NCI-H526 treated with DMSO at 0.1 percent for 48 hours (cell line): Measurements from ENCODE around the gene GPM6B.
A peak's percentile ranks its signal among the peaks of the same experiment; 100 is the strongest.
"Not testable (repeated sequence)": the region's sequence is repeated elsewhere in the genome, so short reads cannot be mapped to it uniquely, and the experiment has no call there.

Experiments used
- DNase-seq: peaks from one replicate; lab custom pipeline; 2025; lab: John Stamatoyannopoulos, UW

The GPM6B gene

DNA sequence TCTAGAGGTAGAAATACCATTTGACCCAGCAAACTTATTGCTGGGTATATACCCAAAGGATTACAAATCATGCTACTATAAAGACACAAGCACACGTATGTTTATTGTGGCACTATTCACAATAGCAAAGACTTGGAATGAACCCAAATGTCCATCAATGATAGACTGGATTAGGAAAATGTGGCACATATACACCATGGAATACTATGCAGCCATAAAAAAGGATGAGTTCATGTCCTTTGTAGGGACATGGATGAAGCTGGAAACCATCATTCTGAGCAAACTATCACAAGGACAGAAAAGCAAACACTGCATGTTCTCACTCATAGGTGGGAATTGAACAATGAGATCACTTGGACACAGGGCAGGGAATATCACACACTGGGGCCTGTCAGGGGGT lies 86.4 kb downstream of the GPM6B start:
- not testable (repeated sequence) for DNase-seq

DNA sequence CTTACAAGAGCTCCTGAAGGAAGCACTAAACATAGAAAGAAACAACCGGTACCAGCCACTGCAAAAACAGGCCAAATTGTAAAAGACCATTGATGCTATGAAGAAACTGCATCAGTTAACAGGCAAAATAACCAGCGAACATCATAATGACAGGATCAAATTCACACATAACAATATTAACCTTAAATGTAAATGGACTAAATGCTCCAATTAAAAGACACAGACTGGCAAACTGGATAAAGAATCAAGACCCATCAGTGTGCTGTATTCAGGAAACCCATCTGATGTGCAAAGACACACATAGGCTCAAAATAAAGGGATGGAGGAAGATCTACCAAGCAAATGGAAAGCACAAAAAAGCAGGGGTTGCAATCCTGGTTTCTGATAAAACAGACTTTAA lies 90.3 kb downstream of the GPM6B start:
- DNase-seq, result not testable (repeated sequence)

DNA sequence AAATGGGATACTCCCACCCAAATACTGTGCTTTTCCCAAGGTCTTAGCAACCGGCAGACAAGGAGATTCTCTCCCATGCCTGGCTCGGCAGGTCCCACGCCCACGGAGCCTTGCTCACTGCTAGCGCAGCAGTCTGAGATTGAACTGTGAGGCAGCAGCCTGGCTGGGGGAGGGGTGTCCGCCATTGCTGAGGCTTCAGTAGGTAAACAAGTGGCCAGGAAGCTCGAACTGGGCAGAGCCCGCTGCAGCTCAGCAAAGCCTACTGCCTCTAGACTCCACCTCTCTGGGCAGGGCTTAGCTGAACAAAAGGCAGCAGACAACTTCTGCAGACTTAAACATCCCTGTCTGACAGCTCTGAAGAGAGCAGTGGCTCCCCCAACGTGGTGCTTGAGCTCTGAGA lies 92.0 kb downstream of the GPM6B start:
- not testable (repeated sequence) for DNase-seq

DNA sequence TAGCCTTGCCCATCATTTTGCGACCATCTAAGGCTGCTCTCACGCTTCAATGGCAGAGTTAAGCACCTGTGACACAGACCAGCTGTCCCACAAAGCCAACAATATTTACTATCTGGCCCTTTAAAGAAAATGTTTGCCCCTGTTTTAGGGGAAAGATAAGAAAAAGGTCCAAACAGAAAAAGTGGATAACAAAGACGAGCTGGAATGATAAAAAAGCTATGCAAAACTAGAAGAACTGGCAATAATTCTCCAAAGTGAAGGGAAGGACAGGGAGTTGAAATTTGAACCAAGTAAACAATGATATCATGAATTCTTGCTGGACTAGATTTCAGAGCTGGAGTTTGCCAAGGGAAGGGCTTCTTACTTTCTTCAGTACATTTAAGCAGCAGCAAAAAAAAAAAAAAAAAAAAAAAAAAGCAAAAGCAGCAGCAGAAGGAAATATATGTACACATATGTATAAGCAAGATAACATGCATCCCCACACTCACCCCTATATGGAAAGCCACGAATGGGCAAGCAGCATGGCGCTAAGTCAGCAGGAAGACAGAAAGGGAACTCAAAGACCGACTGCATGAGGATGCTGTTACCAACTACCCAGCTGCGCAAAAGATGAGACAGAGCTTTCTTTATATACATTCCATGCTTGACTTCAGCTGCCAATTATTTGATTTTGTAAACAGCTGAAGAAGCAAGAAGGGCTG lies 94.9 kb downstream of the GPM6B start:
- peak; percentile 17 for DNase-seq

DNA sequence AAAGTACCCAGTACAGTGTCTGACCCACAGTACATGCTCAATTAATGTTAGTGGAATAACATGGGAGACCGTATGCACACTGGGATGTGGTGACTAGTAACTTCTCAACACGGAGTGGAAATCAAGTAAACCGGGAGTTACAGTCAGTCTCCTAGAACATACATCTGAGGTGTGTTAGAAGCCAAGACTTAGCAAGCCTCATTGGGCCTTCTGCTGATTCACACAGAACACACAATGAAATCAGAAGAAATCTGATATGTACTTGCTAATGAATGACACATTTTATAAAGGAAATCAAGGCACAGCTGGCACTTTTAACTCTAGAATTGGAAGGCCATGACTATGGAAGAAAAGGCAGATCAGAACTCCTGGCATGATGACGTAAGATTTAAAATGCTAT lies 95.5 kb downstream of the GPM6B start:
- DNase-seq, result no peak
